HepG2 (cell line): ENCODE measurements around the gene UTS2R. TPM values are rescaled to one million over a fixed set of nuclear protein-coding genes. Genes with fewer than 3 reads are reported as not detected.

ENCODE experiments used
- AHDC1 ChIP-seq: sonication (generic); formaldehyde crosslinking; IDR thresholded peaks from 2 replicates; pipeline ENCODE4 v1.5.1; 2020; ENCODE audit warnings: mild to moderate bottlenecking, missing genetic modification reagents, borderline replicate concordance
- ASH2L ChIP-seq: fragments of 300-600, 200-600 bp; sonication (generic); IDR thresholded peaks from 2 replicates; pipeline ENCODE4 v1.7.0; 2017; ENCODE audit warnings: low read depth, mild to moderate bottlenecking, moderate library complexity, mixed read lengths, low read length; ENCODE audit not compliant: insufficient read length
- CEBPG ChIP-seq: IDR thresholded peaks from 2 replicates; pipeline ENCODE4 v1.6.1; 2016
- FOSL1 ChIP-seq: sonication (generic); formaldehyde crosslinking; IDR thresholded peaks from 2 replicates; pipeline ENCODE4 v1.9.0; 2021; ENCODE audit warnings: missing genetic modification reagents, borderline replicate concordance
- HIC2 ChIP-seq: sonication (generic); formaldehyde crosslinking; IDR thresholded peaks from 2 replicates; pipeline ENCODE4 v1.9.0; 2022; ENCODE audit warnings: low read depth, missing genetic modification reagents
- HOMEZ ChIP-seq: IDR thresholded peaks from 2 replicates; pipeline ENCODE4 v1.6.1; 2016; ENCODE audit warnings: low read depth
- MTERF4 ChIP-seq: sonication (generic); formaldehyde crosslinking; IDR thresholded peaks from 2 replicates; pipeline ENCODE4 v1.8.0; 2023; ENCODE audit warnings: mild to moderate bottlenecking, missing genetic modification reagents
- PRDM10 ChIP-seq: sonication (generic); formaldehyde crosslinking; IDR thresholded peaks from 2 replicates; pipeline ENCODE4 v1.4.0; 2020; ENCODE audit warnings: low read depth, missing genetic modification reagents
- SALL2 ChIP-seq: sonication (generic); formaldehyde crosslinking; IDR thresholded peaks from 2 replicates; pipeline ENCODE4 v1.8.1; 2023; ENCODE audit warnings: mild to moderate bottlenecking, missing genetic modification reagents, inconsistent platforms
- ZKSCAN1 ChIP-seq: fragments of 150-350 bp; IDR thresholded peaks from 2 replicates; pipeline ENCODE4 v1.6.1; 2014; ENCODE audit warnings: low read length
- ZNF224 ChIP-seq: sonication (generic); formaldehyde crosslinking; IDR thresholded peaks from 2 replicates; pipeline ENCODE4 v1.5.0; 2020; ENCODE audit warnings: mild to moderate bottlenecking, missing genetic modification reagents
- ZNF747 ChIP-seq: sonication (generic); formaldehyde crosslinking; IDR thresholded peaks from 2 replicates; pipeline ENCODE4 v1.8.1; 2023; ENCODE audit warnings: missing genetic modification reagents, mild to moderate bottlenecking, borderline replicate concordance
- ZNF780A ChIP-seq: sonication (generic); formaldehyde crosslinking; IDR thresholded peaks from 2 replicates; pipeline ENCODE4 v1.8.0; 2022; ENCODE audit warnings: mild to moderate bottlenecking, missing genetic modification reagents, moderate library complexity
- polyA plus RNA-seq, 8 experiments: library from polyadenylated mRNA; depleted of rRNA in 3 of 8; stranded (reverse) in 7 of 8; unstranded in 1 of 8; fragments of >200 nt; fragmentation: Illumina TruSeq in 4 of 8; extraction: Trizol in 4 of 8; gene quantifications; 2 replicates each; pipeline versions ENCODE4 v1.2.1 to v1.2.3, GENCODE V29; 2011 to 2016; ENCODE audit warnings: low read depth in 4 of 8, missing spikeins in 1 of 8, mixed read lengths in 1 of 8; ENCODE audit not compliant: insufficient read depth in 1 of 8
- total RNA-seq, 5 experiments: library from RNA; depleted of rRNA; stranded (reverse); fragments of >200 nt; fragmentation: Illumina TruSeq; extraction: Trizol; gene quantifications; 2 replicates each; pipeline ENCODE4 v1.2.3, GENCODE V29; 2016; ENCODE audit warnings: low read depth in 1 of 5

Gene UTS2R
- total and polyA plus RNA-seq, 2 of the 13 experiments (the other 11 are each of a cell fraction or from before 2014, with no cell fraction given), result 0.13 to 0.15 TPM

- TF ChIP-seq ZNF224 (CRISPR knock-in tag) (no peak), MTERF4 (CRISPR knock-in tag) (peak; percentile 91; the same call in 1 of the 2 replicates), AHDC1 (CRISPR knock-in tag) (no peak), HOMEZ (CRISPR knock-in tag) (no peak), HIC2 (CRISPR knock-in tag) (0 out of 2 replicates have a peak, but pooled peaks have one; percentile 31), ZNF780A (CRISPR knock-in tag) (no peak), SALL2 (CRISPR knock-in tag) (peak; percentile 96), PRDM10 (CRISPR knock-in tag) (0 out of 2 replicates have a peak, but pooled peaks have one; percentile 13), ZKSCAN1 (no peak), ZNF747 (no peak; the same call in 1 of the 2 replicates), FOSL1 (CRISPR knock-in tag) (no peak), CEBPG (CRISPR knock-in tag) (no peak), ASH2L (peak; percentile 98)
Observed at GRCh38 chr17:82418001-82418986, 46.7 kb downstream of the UTS2R start, which contains the start of the genes HEXD and OGFOD3 (continued).
